Posterior vena cava (tissue), 2 donors: ENCODE measurements around the gene GRK5. TPM values are rescaled to one million over a fixed set of nuclear protein-coding genes. Genes with fewer than 3 reads are reported as not detected.

Experiments used
- DNase-seq: peaks from one replicate; pipeline ENCODE4 v3.0.0-alpha.2; 2020; ENCODE audit warnings: low spot score
- intact Hi-C, 2 donors: fragments of 100-400 bp; cut with DNase I; formaldehyde crosslinking; loops; one replicate each; pipeline versions ENCODE4 v1.14.1 to v1.14.2; 2022 to 2023
- microRNA-seq, 2 donors: library from miRNA; unstranded; fragments of <30 nt; microRNA quantifications; one replicate each; pipeline ENCODE4 v1.2.0, GENCODE V29; 2020 to 2021; ENCODE audit warnings: borderline microRNAs expressed in 2 of 2
- total RNA-seq, 2 donors: library from RNA; stranded (reverse); fragmentation: NEBNext Ultra II Directional; extraction: Animal tissue kit (Norgen Biotek cat#: 25700); gene quantifications; one replicate each; pipeline ENCODE4 v1.2.1, GENCODE V29; 2021
- donor health status: DM: yes; HTN: yes; CAD: no.
- donor health status: DM: yes; HTN: yes; CAD: no.

GRK5 gene
- total RNA-seq, 2 donors from 2014 or later: 40.0 to 57.5 TPM

DNA sequence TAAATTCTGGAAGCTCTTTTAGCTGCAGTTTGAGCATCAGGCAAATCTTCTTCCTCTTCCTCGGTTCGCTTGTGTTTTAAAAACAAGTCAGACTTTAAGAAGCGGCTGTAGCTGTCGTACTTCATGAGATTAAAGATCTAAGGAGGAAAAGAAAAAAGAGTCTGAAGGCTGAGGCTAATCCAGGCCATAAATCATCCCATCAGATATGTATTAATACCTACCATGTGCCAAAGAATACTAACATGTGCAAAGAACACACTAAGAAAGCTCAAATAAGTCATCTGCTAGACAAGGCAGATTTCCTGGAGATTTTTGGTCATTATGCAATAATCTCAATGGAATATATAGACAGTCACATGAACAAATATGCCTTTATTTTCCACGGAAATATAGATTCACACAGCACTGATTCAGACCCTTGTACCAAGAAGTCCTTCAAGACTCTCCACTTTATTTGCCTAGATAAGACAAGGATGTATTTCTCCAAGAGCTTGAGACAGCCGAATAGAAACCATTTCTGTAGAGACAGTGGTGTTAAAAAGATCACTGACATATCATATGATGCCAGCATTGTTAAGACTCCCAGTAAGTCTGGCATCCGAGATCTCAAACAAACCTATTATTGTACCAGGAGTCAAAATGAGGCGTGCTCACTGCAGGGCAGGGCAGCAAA, 292.9 kb downstream of the GRK5 start:
- DNase-seq: no peak
- intact Hi-C loops: no loop called here

DNA sequence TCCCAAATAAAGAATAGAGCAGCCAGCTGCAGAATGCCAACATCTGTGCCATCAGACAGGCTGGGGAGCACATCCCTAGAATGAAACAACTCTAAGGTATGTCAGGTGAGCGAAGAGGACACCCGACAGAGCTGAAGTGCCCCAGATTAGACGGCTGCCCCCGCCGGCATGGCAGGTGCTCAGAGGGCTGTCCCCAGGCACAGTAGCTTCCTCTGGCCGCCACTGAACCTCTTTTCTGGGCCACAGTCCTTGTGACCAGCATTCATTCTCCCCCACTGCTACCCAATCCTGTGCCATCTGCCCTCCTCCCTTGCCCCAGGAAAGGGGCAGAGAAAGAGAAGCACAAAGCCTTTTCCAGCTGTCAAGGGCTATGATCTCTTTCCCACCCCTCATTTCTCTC, 293.4 kb downstream of the GRK5 start:
- intact Hi-C loops: no loop called here
- DNase-seq: no peak

DNA sequence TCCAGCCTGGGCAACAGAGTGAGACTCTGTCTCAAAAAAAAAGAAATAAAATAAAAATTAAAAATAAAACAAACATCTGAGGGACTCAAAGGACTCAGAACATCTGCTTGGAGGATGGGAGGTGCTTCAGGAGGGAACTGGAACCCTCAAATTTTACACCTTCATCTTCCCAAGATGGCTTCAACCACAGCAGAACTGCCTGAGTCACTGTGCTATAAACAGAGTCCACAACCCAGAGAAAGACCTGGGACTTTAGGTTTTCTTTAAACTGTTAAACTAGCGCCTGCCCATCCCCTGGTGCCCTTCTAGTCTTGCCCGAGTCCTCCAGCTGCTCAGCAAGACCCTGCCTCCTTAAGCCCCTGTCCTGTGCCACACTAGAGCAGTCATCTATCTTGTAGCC, 294.3 kb downstream of the GRK5 start:
- no peak for DNase-seq
- intact Hi-C loops: no loop called here

DNA sequence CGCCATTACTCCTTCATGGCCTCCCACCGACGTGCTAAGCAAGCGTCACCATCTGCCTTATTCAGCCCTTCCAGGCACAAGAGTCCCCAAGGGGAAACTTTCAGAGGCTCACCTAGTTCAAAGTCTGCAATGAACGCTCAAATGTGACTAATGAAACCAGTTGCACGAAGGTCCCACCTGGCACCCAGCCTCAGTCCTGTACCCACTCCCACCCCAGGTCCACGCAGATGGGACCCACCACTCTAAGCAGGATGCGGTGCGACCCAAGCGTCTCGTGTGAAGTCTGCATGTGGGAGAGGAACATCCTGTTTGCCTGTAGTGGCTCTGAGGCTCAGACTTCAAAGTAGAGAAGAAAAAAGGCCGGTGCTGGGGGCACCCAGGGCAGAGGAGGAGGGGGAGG, 294.8 kb downstream of the GRK5 start:
- DNase-seq: no peak
- intact Hi-C loops: no loop called here

DNA sequence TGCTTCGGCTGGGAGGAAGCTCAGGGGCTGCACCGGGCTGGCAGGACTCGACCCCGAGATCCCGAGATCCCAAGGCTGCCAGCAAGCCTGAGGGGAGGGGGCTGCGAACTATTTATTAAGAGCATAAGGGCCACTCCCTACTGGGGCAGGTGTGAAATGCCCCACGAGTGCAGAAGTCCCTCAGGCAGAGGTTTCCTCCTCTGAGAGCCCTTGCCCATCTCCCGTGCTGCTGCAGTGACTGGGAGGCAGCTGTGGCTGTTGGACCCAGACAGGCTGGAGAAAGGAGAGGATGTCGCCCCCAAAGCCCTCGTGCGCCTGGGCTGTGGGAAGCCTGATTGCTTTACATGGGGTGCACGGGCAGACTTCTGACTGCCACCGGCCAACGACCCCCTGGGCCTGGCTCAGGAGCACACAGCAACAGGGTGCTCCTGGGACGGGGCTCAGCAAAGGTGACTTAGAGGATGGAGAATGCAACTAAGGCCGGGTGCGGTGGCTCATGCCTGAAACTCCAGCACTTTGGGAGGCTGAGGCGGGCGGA, 295.3 kb downstream of the GRK5 start:
- no peak for DNase-seq
- intact Hi-C loops: no loop called here

DNA sequence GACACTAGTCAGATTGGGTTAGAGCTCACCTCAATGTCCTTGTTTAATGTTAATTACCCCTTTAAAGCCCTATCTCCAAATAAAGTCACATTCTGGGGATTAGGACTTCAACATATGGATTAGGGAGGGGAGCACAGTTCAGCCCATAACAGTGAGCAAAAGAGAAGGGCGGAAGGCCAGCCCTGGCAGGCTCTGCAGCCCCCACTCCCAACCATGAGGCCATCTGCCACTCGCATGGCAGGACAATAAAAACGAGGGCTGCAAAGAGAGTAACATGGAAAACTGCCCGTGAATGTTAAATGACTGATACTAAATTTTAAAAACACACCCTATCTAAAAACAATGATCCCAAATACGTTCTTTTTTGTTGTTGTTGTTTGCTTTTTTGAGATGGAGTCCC, 296.4 kb downstream of the GRK5 start:
- intact Hi-C loops: no loop called here
- no peak for DNase-seq

DNA sequence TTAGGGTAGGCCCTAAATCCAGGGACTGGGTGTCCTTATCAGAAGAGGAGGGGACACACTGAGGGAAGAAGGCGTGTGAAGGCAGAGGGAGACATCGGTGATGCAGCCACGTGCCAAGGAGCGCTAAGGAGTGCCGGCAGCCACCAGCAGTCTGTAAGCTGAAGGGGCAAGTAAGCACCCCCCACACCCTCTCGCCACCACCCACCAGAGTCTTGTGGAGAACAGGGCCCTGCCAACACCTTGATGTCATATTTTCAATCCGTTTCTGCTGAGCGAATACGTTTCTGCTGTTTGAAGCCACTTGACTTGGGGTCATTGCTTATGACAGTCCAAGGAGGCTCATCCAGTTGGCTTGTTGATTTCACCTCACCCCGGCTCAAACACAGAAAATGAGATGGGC, 297.3 kb downstream of the GRK5 start:
- no peak for DNase-seq
- intact Hi-C loops: no loop called here

DNA sequence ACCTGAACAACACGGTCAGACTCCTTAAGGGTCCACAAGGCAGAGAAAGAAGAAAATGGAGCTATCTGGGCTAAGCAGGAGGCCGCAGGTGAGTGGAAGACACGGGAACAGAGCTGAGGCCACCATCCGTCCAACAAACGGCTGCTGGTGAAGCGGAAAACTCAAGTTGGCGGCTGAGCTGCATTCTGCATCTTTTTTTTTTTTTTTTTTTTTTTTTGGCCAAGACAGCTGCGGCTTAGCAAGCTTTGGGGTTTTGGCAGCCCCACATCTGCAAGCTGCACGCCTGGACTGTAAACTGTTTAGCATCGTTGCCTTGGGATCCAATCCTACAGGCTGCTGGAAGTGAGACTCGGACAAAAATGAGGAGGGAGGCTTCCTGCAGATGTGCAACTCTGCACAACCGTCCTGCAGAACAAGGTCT, 297.8 kb downstream of the GRK5 start:
- DNase-seq: no peak
- intact Hi-C loops: no loop called here

Small RNAs within 50 kb of the gene (microRNA-seq; reads per million reads assigned to microRNA genes)
- gene MIR4681: 0 to 0.32 reads per million in 2 donors

Other genes with a start within 250 kb of the GRK5 start
- 1 to 10 TPM; 1.5 to 1.8 TPM for gene NANOS1, start 177.9 kb upstream of the GRK5 start, total RNA-seq
- 100 to 1,000 TPM in 1 of 2 donors, 10 to 100 TPM in 1; 82.2 to 101 TPM for gene EIF3A, start 126.8 kb upstream of the GRK5 start, total RNA-seq
- 10 to 100 TPM; 19.5 to 25.9 TPM for gene DENND10, start 103.5 kb upstream of the GRK5 start, total RNA-seq
- gene SFXN4, start 41.9 kb upstream of the GRK5 start, total RNA-seq: 10 to 100 TPM; 10.8 to 13.5 TPM
- gene PRDX3, start 28.8 kb upstream of the GRK5 start, total RNA-seq: 100 to 1,000 TPM in 1 of 2 donors, 10 to 100 TPM in 1; 95.8 to 106 TPM